IPS-NIHi11 (cell line): Measurements from ENCODE around the gene ARHGAP21.
"Not testable (repeated sequence)": the region's sequence is repeated elsewhere in the genome, so short reads cannot be mapped to it uniquely, and the experiment has no call there.

Experiments
- DNase-seq: peaks from one replicate; pipeline ENCODE4 v3.0.0; 2012; ENCODE audit warnings: mixed read lengths, low spot score

ARHGAP21 gene

GRCh38 chr10:24723788-24724380 is at the start of gene ARHGAP21:
TSS of gene ARHGAP21 (minus strand) at chr10:24723887. CDS start at chr10:24721899, 1,988 bp downstream.
- DNase-seq = peak; percentile 41

GRCh38 chr10:24771943-24772694 is 48.4 kb upstream of the ARHGAP21 start:
- DNase-seq = no peak

- DNase-seq = not testable (repeated sequence)
Measured at GRCh38 chr10:24764991-24765390, 41.3 kb upstream of the ARHGAP21 start.

GRCh38 chr10:24762966-24763623 is 39.4 kb upstream of the ARHGAP21 start:
- DNase-seq = peak; percentile 70

GRCh38 chr10:24762161-24762924 is 38.7 kb upstream of the ARHGAP21 start:
- no peak for DNase-seq

GRCh38 chr10:24759672-24760071 is 36.0 kb upstream of the ARHGAP21 start:
- no peak for DNase-seq

GRCh38 chr10:24758254-24758653 is 34.6 kb upstream of the ARHGAP21 start:
- not testable (repeated sequence) for DNase-seq

GRCh38 chr10:24756283-24756682 is 32.6 kb upstream of the ARHGAP21 start:
- no peak for DNase-seq

- DNase-seq = no peak
Measured at GRCh38 chr10:24751716-24752115, 28.0 kb upstream of the ARHGAP21 start.

- DNase-seq = no peak
Measured at GRCh38 chr10:24750695-24751094, 27.0 kb upstream of the ARHGAP21 start.

GRCh38 chr10:24748214-24748613 is 24.5 kb upstream of the ARHGAP21 start:
- no peak for DNase-seq

- no peak for DNase-seq
Measured at GRCh38 chr10:24744946-24745345, 21.3 kb upstream of the ARHGAP21 start.

- DNase-seq = no peak
Measured at GRCh38 chr10:24740714-24741113, 17.0 kb upstream of the ARHGAP21 start.

- DNase-seq = no peak
Measured at GRCh38 chr10:24737001-24737400, 13.3 kb upstream of the ARHGAP21 start.

- DNase-seq = no peak
Measured at GRCh38 chr10:24731942-24732341, 8.3 kb upstream of the ARHGAP21 start.

- DNase-seq = no peak
Measured at GRCh38 chr10:24730811-24731210, 7.1 kb upstream of the ARHGAP21 start.

- peak; percentile 21 for DNase-seq
Measured at GRCh38 chr10:24727786-24728185, 4.1 kb upstream of the ARHGAP21 start.

GRCh38 chr10:24726626-24727025 is 2.9 kb upstream of the ARHGAP21 start:
- DNase-seq = no peak

- not testable (repeated sequence) for DNase-seq
Measured at GRCh38 chr10:24726029-24726428, 2.3 kb upstream of the ARHGAP21 start.

- peak; percentile 95 for DNase-seq
Measured at GRCh38 chr10:24724381-24725228, 918 bp upstream of the ARHGAP21 start.

- peak; percentile 76 for DNase-seq
Measured at GRCh38 chr10:24723386-24723787, 300 bp downstream of the ARHGAP21 start.
